Ovary (tissue), 9 donors: ENCODE results near the gene TFF3. TPM values are rescaled to one million over a fixed set of nuclear protein-coding genes. Genes with fewer than 3 reads are reported as not detected.

Experiments
- DNase-seq, 5 donors: peaks; one replicate each; pipeline ENCODE4 v3.0.0-alpha.2; 2019 to 2020
- H3K27ac ChIP-seq, 2 donors: fragments of 200-600 bp; one replicate each; pipeline versions ENCODE4 v1.5.1 to v1.8.0; 2019 to 2022
- H3K27me3 ChIP-seq: fragments of 200-600 bp; one replicate; pipeline ENCODE4 v1.8.0; 2022
- H3K36me3 ChIP-seq: fragments of 200-600 bp; sonication (generic); one replicate; pipeline ENCODE4 v1.5.1; 2019
- H3K4me1 ChIP-seq: one replicate; pipeline ENCODE4 v1.8.1; 2013; ENCODE audit warnings: mild to moderate bottlenecking, moderate library complexity; ENCODE audit not compliant: insufficient read depth
- H3K4me3 ChIP-seq: fragments of 200-600 bp; sonication (generic); one replicate; pipeline ENCODE4 v1.5.1; 2017
- H3K9me3 ChIP-seq, 2 donors: fragments of 200-600 bp in 1 of 2; sonication (generic) in 1 of 2; one replicate each; pipeline versions ENCODE4 v1.5.1 to v1.8.1; 2013 to 2019; ENCODE audit warnings: mild to moderate bottlenecking in 1 of 2, moderate library complexity in 1 of 2
- EP300 ChIP-seq: sonication (generic); formaldehyde crosslinking; IDR thresholded peaks from one replicate; pipeline ENCODE4 v1.6.1; 2017; ENCODE audit warnings: antibody characterized with exemption
- POLR2A ChIP-seq: fragments of 450-650 bp; IDR thresholded peaks from one replicate; pipeline ENCODE4 v1.6.1; 2017; ENCODE audit warnings: antibody characterized with exemption, mild to moderate bottlenecking, moderate library complexity
- WGBS, 3 donors: extraction: QIAGEN DNeasy Blood & Tissue Kit in 1 of 3; methylation state at CpG; one replicate each; pipeline versions ENCODE4 v1.1.5 to v1.1.7; 2013 to 2017; 5-methylcytosine and 5-hydroxymethylcytosine counted together
- intact Hi-C, 4 donors: fragments of 100-400 bp; cut with DNase I; formaldehyde crosslinking; loops; one replicate each; pipeline versions ENCODE4 v1.11.0 to v1.15.1; 2022 to 2023
- polyA plus RNA-seq, 2 donors: library from polyadenylated mRNA; stranded (reverse); fragments of 200-250 nt in 1 of 2; fragments of 350-450 nt in 1 of 2; fragmentation: Illumina TruSeq in 1 of 2; extraction: RNeasy Lipid Tissue Mini Kit (QIAGEN cat#74804) in 1 of 2; gene quantifications; one replicate each; pipeline ENCODE4 v1.2.3, GENCODE V29; 2013 to 2014
- total RNA-seq, 7 donors: library from RNA; depleted of rRNA in 2 of 7; stranded (reverse); fragments of >200 nt in 2 of 7; fragmentation: NEBNext Ultra II Directional in 3 of 7; extraction: Animal tissue kit (Norgen Biotek cat#: 25700) in 3 of 7; gene quantifications; one replicate each; pipeline versions ENCODE4 v1.1.0 to v1.2.4, GENCODE V29; 2016 to 2023
- TF ChIP-seq, protein P1 (sequence below), 3 donors: fragments of 450-650 bp in 2 of 3; fragments of 200-600 bp in 1 of 3; IDR thresholded peaks; one replicate each; pipeline versions ENCODE4 v1.5.1 to v1.8.0; 2016 to 2022; ENCODE audit warnings: antibody characterized with exemption in 3 of 3, mild to moderate bottlenecking in 1 of 3
- donor health status: DM: no; HTN: no; CAD: no; lungs with moderate emphysema.
- donor health status: DM: no; HTN: no; CAD: no.
- donor health status: Bipolar disorder and iron deficiency.
- donor health status: DM: yes; HTN: yes; CAD: no.
- donor health status: DM: no; HTN: no; CAD: no.
- donor health status: DM: yes; HTN: yes; CAD: no.

Gene TFF3
- total and polyA plus RNA-seq, 9 donors = 1.3 to 131 (median 11.0) TPM; not detected in 1

DNA sequence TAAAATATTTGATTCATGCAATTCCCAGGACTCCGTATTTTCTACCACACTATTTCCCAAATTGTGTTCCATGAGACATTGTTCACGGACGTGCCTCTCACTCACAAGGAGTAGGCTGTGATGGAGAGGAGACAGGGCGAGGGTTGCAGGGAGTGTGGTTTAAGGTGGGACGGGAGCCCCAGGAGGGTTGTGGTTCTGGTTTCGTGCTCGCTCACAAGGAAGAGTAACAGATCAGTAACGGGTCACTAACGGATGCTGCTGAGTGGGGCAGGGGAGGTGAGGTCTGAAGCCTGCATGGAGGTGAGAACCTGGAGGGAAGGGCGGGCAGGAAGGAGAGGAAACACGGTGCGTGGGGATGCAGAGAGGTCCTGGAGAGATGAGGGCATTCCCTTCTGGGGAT lies 28.8 kb downstream of the TFF3 start:
- WGBS, 3 donors = 84 to 90% (median 88%) methylated on average over 12 of the region's 12 CpGs
- TF ChIP-seq, protein P1, sequence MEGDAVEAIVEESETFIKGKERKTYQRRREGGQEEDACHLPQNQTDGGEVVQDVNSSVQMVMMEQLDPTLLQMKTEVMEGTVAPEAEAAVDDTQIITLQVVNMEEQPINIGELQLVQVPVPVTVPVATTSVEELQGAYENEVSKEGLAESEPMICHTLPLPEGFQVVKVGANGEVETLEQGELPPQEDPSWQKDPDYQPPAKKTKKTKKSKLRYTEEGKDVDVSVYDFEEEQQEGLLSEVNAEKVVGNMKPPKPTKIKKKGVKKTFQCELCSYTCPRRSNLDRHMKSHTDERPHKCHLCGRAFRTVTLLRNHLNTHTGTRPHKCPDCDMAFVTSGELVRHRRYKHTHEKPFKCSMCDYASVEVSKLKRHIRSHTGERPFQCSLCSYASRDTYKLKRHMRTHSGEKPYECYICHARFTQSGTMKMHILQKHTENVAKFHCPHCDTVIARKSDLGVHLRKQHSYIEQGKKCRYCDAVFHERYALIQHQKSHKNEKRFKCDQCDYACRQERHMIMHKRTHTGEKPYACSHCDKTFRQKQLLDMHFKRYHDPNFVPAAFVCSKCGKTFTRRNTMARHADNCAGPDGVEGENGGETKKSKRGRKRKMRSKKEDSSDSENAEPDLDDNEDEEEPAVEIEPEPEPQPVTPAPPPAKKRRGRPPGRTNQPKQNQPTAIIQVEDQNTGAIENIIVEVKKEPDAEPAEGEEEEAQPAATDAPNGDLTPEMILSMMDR (IDR thresholded peaks at IDR 0.05) = no peak
- TF ChIP-seq POLR2A (no peak), EP300 (no peak)
- Histone ChIP-seq H3K9me3 (no peaks in the 10 kb centered on the region), H3K4me1 (no peaks in the 10 kb centered on the region), H3K4me3 (no peak overlapping the region), H3K27ac (no peak overlapping the region), H3K36me3 (no peaks in the 10 kb centered on the region), H3K27me3 (no peaks in the 10 kb centered on the region)
- intact Hi-C loops = no loop called here
- DNase-seq = no peak

DNA sequence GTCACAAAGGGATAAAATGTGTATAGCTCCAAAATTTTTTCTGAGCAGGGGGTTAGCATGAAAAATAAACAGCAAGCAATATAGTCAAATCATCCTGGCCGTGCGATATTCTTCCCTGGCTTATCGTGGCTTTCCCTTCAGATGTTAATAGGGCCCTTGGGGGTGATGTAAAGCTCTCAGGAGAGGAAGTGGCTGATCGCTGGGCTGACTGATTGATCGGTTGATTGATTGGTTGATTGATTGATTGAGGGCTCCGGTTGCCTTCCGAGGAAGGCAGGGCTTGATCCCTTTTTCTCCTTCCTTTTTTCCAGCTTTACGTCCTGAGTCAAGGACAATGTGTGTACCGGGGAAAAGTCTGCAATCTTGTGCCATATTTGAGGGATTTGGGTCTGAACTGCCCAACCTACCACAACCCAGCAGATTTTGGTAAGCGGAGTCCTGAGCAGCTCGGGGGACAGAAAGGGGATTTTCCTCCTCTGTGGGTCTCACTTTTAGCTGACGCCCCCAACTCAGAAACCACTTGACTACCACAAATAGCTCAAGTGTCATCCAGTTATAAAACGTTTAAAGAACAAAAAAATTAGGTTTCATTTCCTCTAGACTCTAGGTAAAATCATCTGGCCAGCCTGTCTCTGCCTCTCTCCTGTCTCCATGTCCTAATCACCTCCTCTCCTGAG lies 29.5 kb downstream of the TFF3 start:
- no peak overlapping the region for H3K4me3 ChIP-seq
- H3K9me3 ChIP-seq = no peaks in the 10 kb centered on the region
- WGBS, 3 donors = 83 to 88% (median 88%) methylated on average over 13 of the region's 13 CpGs
- intact Hi-C loops = no loop called here
- DNase-seq = no peak
- no peak overlapping the region for H3K27ac ChIP-seq
- TF ChIP-seq POLR2A = no peak
- no peak for TF ChIP-seq EP300
- TF ChIP-seq, protein P1 (IDR thresholded peaks at IDR 0.05) = no peak
- H3K4me1 ChIP-seq = no peaks in the 10 kb centered on the region
- no peaks in the 10 kb centered on the region for H3K36me3 ChIP-seq
- H3K27me3 ChIP-seq = no peaks in the 10 kb centered on the region

DNA sequence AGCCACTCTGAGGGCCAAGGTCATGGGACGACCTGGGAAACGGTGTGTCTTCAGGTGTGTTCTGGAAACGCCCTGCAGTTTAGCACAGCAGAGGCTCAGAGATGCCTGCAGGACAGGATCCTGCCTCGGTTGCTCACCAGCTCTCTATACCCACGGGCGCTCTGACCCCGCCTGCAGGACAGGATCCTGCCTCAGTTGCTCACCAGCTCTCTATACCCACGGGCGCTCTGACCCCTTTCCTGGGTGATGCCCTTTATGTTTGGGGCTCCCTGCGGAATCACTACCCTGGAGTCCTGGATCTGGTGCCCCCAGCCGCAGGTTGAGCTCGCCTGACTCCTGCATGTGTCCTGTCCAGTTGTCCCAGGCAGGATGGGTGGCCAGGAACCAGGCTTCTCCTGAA lies 32.5 kb downstream of the TFF3 start:
- no peak for DNase-seq
- Histone ChIP-seq H3K27me3 (no peaks in the 10 kb centered on the region), H3K4me3 (no peak overlapping the region), H3K36me3 (no peaks in the 10 kb centered on the region), H3K9me3 (no peaks in the 10 kb centered on the region), H3K27ac (no peak overlapping the region), H3K4me1 (no peaks in the 10 kb centered on the region)
- TF ChIP-seq EP300 (no peak), POLR2A (no peak)
- TF ChIP-seq, protein P1 (IDR thresholded peaks at IDR 0.05) = no peak
- 89 to 94% (median 91%) methylated on average over 12 of the region's 12 CpGs for WGBS, 3 donors
- intact Hi-C loops = no loop called here

DNA sequence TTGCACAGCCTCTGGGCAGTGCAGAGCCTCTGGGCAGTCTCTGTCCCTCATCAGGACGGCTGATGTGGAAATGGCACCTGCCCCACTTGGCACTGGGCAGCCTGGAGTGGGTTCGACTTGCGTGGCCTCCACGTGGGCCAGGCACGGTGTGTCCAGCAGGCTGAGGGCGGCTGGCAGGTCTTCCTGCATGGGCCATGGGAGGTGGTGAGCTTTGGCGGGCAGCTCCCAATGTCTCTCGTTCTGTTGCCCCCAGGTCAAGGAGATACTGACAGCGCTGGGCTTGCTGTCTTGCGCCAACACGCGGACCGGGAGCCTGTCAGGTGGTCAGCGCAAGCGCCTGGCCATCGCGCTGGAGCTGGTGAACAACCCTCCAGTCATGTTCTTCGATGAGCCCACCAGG lies 33.2 kb downstream of the TFF3 start:
- WGBS, 3 donors = 88 to 94% (median 91%) methylated on average over 17 to 18 of the region's 18 CpGs
- H3K36me3 ChIP-seq = no peaks in the 10 kb centered on the region

More for the DNA sequence above, 33.2 kb downstream of the TFF3 start:
- intact Hi-C loops = no loop called here
- no peaks in the 10 kb centered on the region for H3K27me3 ChIP-seq
- no peaks in the 10 kb centered on the region for H3K4me1 ChIP-seq
- no peak overlapping the region for H3K27ac ChIP-seq
- DNase-seq = no peak
- no peaks in the 10 kb centered on the region for H3K9me3 ChIP-seq
- no peak overlapping the region for H3K4me3 ChIP-seq
- TF ChIP-seq, protein P1 (IDR thresholded peaks at IDR 0.05) = no peak
- TF ChIP-seq EP300 (no peak), POLR2A (no peak)
